ENCODE results near the gene NELFCD. TPM values are rescaled to one million over a fixed set of nuclear protein-coding genes. Genes with fewer than 3 reads are reported as not detected.
A peak's percentile ranks its signal among the peaks of the same experiment; 100 is the strongest.

Gene NELFCD
- total RNA-seq, 4 donors from 2014 or later, result 96.6 to 129 (median 113) TPM

DNA sequence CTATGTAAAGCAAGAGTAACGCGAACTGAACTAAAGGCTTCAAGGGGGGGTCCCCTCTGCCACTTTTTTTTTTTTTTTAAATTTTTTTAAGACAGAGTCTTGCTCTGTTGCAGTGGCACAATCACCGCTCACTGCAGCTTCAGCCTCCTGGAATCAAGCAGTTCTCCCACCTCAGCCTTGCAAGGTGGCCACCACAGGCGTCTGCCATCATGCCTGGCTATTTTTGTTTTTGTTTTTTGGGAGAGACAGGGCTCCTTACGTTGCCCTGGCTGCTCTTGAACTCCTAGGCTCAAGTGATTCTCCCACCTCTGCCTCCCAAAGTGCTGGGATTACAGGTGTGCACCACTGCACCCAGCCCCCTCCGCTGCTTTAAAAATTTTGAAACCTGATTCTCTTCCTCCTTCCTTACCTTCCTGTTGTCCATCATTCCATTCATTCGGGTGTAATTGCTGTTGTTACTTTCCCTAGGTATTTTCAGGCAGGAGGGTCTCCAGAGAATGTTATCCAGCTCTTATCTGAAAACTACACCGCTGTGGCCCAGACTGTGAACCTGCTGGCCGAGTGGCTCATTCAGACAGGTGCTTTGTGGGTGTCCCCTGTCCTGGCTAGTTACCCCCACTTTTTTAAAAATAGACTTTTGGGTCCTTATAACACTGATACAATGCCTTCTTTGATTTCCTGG is 5.4 kb downstream of the NELFCD start:
- H3K27ac ChIP-seq, result peak overlapping the region; percentile 61 to 87 (median 71)
- H3K36me3 ChIP-seq, result peaks cover 31 to 36% of the 10 kb centered on the region in 2 donors
- 79 to 82% methylated on average over 9 of the region's 9 CpGs for WGBS, 2 donors
- no peaks in the 10 kb centered on the region for H3K9me3 ChIP-seq
- intact Hi-C loops (cut with DNase I), result loop anchor here (10.0 kb wide), 1 partner anchor 48 kb away; the partner anchor contains the start of gene ATP5F1E
- H3K4me3 ChIP-seq (replicated peaks in 1 of 3), result no peak overlapping the region
- no peak for DNase-seq
- peaks cover 62 to 68% of the 10 kb centered on the region in 2 donors for H3K4me1 ChIP-seq
- TF ChIP-seq POLR2A (IDR thresholded peaks at IDR 0.05), result no peak
- TF ChIP-seq, protein P1, sequence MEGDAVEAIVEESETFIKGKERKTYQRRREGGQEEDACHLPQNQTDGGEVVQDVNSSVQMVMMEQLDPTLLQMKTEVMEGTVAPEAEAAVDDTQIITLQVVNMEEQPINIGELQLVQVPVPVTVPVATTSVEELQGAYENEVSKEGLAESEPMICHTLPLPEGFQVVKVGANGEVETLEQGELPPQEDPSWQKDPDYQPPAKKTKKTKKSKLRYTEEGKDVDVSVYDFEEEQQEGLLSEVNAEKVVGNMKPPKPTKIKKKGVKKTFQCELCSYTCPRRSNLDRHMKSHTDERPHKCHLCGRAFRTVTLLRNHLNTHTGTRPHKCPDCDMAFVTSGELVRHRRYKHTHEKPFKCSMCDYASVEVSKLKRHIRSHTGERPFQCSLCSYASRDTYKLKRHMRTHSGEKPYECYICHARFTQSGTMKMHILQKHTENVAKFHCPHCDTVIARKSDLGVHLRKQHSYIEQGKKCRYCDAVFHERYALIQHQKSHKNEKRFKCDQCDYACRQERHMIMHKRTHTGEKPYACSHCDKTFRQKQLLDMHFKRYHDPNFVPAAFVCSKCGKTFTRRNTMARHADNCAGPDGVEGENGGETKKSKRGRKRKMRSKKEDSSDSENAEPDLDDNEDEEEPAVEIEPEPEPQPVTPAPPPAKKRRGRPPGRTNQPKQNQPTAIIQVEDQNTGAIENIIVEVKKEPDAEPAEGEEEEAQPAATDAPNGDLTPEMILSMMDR (IDR thresholded peaks at IDR 0.05), result no peak
- H3K27me3 ChIP-seq, result no peaks in the 10 kb centered on the region

DNA sequence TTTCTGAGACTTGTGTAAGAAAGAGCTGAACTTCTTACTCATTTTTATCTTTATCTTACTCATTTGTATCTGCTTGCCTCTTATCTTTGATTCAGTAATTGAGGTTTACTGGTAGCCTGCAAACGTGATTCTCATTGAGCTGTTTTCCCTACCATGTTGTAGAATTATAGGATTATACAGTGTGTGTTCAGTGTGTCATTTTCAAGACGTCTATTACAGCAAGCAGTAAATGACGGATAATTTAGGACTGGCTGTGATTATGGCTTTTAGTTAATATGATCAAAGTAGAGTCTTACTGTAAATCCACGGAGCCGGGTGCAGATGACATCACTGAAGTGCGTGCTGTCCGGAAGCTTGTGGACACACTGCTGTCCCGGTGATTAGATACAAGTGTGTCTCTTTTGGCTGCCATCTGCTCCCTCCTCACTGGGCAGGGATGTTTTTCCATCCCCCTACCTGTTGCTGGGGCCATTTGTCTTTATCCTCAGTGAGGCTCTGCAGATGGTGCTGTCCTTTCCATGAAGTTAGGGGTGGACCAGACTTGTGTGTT is 6.0 kb downstream of the NELFCD start:
- TF ChIP-seq, protein P1 (IDR thresholded peaks at IDR 0.05), result no peak
- no peak for TF ChIP-seq POLR2A (IDR thresholded peaks at IDR 0.05)
- intact Hi-C loops (cut with DNase I), result loop anchor here (10.0 kb wide), 1 partner anchor 48 kb away; the partner anchor contains the start of gene ATP5F1E
- no peak for DNase-seq
- 89 to 91% methylated on average over 8 of the region's 8 CpGs for WGBS, 2 donors
- peak overlapping the region; percentile 61 to 87 (median 71) for H3K27ac ChIP-seq
- no peaks in the 10 kb centered on the region for H3K9me3 ChIP-seq
- H3K4me1 ChIP-seq, result peaks cover 62 to 67% of the 10 kb centered on the region in 2 donors
- H3K27me3 ChIP-seq, result no peaks in the 10 kb centered on the region
- no peak overlapping the region for H3K4me3 ChIP-seq (replicated peaks in 1 of 3)
- peaks cover 37 to 41% of the 10 kb centered on the region in 2 donors for H3K36me3 ChIP-seq

DNA sequence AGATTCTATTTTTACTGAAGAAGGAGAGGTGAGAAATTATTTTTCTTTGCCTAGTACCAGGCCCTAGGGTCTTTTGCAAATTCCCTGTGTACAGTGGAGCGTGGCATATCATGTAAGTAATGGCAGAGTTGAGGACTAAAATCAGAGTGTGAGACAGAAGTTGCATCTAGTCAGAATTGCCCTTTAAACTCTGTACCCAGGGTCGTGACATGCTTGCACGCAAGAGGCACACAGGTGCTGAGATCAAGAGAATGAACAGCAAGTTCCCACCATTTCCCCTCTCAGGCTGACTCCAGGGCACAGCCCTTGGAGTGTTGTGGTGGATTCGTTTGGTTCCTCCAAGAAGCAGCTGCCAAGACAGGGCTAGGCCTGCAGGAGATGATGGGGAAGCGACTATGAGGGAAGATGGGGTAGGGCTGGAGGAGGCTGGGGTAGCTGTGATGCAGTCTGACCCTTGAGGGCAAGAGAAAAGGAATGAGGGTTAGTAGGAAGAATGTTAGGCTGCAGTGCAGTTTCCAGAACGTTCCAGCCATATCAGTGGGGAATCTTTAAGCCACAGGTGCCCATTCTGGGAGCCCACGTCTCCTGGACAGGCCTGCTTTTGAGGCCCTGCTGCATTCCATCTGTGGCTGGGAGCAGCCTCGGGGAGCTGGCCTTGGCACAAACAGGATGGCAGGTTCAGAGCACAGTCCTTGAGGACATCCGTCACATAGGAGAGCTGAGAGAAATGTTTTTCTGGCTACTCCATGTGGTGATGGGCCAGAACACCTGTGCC is 6.9 kb downstream of the NELFCD start:
- peaks cover 46 to 49% of the 10 kb centered on the region in 2 donors for H3K36me3 ChIP-seq
- H3K27ac ChIP-seq, result peak overlapping the region; percentile 43 to 87 (median 71)
- H3K27me3 ChIP-seq, result no peaks in the 10 kb centered on the region
- intact Hi-C loops (cut with DNase I), result loop anchor here (10.0 kb wide), 1 partner anchor 47 kb away; the partner anchor contains the start of gene ATP5F1E
- H3K4me1 ChIP-seq, result peaks cover 58 to 64% of the 10 kb centered on the region in 2 donors
- DNase-seq, result peak; percentile 43 to 58
- no peak for TF ChIP-seq POLR2A (IDR thresholded peaks at IDR 0.05)
- TF ChIP-seq, protein P1 (IDR thresholded peaks at IDR 0.05), result no peak
- WGBS, 2 donors, result 65 to 73% methylated on average over 8 to 9 of the region's 9 CpGs
- no peak overlapping the region for H3K4me3 ChIP-seq (replicated peaks in 1 of 3)
- H3K9me3 ChIP-seq, result no peaks in the 10 kb centered on the region

DNA sequence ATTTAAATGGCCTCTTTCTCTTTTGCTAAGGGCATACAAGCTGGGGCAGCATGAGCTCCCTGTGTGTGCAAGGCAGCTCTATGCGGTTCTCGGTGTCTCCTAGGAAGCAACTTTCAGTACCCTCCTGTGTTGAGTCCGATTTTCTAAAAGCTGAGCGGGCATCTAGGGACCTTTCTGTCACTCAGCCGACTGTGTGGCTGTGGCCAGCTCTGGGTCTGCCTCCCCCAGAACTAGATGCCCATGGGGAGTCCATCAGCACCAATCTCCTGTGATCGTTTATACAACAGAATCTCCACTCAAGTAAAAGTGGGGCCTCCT is 7.5 kb downstream of the NELFCD start:
- no peak for TF ChIP-seq POLR2A (IDR thresholded peaks at IDR 0.05)
- no peak for DNase-seq
- Histone ChIP-seq H3K36me3 (peaks cover 51 to 55% of the 10 kb centered on the region in 2 donors), H3K4me1 (peaks cover 59 to 65% of the 10 kb centered on the region in 2 donors), H3K4me3 (replicated peaks in 1 of 3) (no peak overlapping the region), H3K27ac (peak overlapping the region; percentile 43 to 87 (median 71)), H3K9me3 (no peaks in the 10 kb centered on the region), H3K27me3 (no peaks in the 10 kb centered on the region)
- intact Hi-C loops (cut with DNase I), result loop anchor here (10.0 kb wide), 1 partner anchor 46 kb away; the partner anchor contains the start of gene ATP5F1E
- WGBS, 2 donors, result 86 to 89% methylated on average over 6 of the region's 6 CpGs

DNA sequence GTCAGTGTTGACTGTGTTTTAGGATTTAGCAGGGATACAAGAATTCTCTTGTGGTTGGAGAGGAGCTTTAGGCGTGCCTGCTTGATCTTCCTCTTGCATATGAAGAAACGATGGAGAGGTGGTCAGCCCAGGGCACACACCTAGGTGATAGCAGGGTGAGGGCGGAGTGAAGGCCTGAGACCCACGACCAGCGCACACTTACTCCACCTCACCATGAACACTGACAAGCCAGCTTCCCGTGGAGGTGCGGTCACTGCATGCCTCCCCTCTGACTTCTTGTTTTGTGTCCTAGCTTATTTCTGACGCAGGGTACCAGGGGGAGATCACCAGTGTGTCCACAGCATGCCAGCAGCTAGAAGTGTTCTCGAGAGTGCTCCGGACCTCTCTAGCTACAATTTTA is 8.1 kb downstream of the NELFCD start:
- Histone ChIP-seq H3K9me3 (no peaks in the 10 kb centered on the region), H3K4me1 (peaks cover 52 to 62% of the 10 kb centered on the region in 2 donors), H3K27me3 (no peaks in the 10 kb centered on the region), H3K27ac (peak overlapping the region in 1 of 3 donors; percentile 87), H3K36me3 (peaks cover 57 to 62% of the 10 kb centered on the region in 2 donors), H3K4me3 (replicated peaks in 1 of 3) (no peak overlapping the region)
- intact Hi-C loops (cut with DNase I), result loop anchor here (10.0 kb wide), 1 partner anchor 46 kb away; the partner anchor contains the start of gene ATP5F1E
- no peak for DNase-seq
- TF ChIP-seq, protein P1 (IDR thresholded peaks at IDR 0.05), result no peak
- TF ChIP-seq POLR2A (IDR thresholded peaks at IDR 0.05), result no peak
- WGBS, 2 donors, result 93 to 94% methylated on average over 10 of the region's 10 CpGs

All from thyroid gland (tissue), 4 donors.